Ovary (tissue), 3 donors: Measurements from ENCODE around the gene IFIT2.
"Not testable (repeated sequence)": the region's sequence is repeated elsewhere in the genome, so short reads cannot be mapped to it uniquely, and the experiment has no call there.

Experiments
- EP300 ChIP-seq: sonication (generic); formaldehyde crosslinking; IDR thresholded peaks from one replicate; pipeline ENCODE4 v1.6.1; 2017; ENCODE audit warnings: antibody characterized with exemption
- POLR2A ChIP-seq: fragments of 450-650 bp; IDR thresholded peaks from one replicate; pipeline ENCODE4 v1.6.1; 2017; ENCODE audit warnings: antibody characterized with exemption, mild to moderate bottlenecking, moderate library complexity
- TF ChIP-seq, protein P1 (sequence below), 3 donors: fragments of 450-650 bp in 2 of 3; fragments of 200-600 bp in 1 of 3; IDR thresholded peaks; one replicate each; pipeline versions ENCODE4 v1.5.1 to v1.8.0; 2016 to 2022; ENCODE audit warnings: antibody characterized with exemption in 3 of 3, mild to moderate bottlenecking in 1 of 3
- donor health status: DM: no; HTN: no; CAD: no.

DNA sequence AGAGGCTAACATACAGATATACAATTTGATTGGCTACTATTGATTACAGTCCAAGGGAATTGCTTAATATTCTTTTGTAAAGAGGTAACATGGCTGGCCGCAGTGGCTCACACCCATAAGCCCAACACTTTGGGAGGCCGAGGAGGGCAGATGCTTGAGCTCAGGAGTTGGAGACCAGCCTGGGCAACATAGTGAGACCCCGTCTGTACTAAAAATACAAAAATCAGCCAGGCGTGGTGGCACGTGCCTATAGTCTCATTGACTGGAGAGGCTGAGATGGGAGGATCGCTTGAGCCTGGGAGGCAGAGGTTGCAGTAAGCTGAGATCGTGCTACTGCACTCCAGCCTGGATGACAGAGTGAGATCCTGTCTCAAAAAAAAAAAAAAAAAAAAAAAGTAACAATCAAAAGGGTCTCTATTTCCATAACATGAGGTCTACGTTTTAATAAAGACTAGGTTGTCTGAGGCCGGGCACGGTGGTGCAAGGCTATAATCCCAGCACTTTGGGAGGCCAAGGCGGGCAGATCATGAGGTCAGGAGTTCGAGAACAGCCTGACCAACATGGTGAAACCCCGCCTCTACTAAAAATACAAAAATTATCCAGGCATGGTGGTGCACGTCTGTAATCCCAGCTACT is 29.8 kb downstream of the IFIT2 start:
- TF ChIP-seq, protein P1, sequence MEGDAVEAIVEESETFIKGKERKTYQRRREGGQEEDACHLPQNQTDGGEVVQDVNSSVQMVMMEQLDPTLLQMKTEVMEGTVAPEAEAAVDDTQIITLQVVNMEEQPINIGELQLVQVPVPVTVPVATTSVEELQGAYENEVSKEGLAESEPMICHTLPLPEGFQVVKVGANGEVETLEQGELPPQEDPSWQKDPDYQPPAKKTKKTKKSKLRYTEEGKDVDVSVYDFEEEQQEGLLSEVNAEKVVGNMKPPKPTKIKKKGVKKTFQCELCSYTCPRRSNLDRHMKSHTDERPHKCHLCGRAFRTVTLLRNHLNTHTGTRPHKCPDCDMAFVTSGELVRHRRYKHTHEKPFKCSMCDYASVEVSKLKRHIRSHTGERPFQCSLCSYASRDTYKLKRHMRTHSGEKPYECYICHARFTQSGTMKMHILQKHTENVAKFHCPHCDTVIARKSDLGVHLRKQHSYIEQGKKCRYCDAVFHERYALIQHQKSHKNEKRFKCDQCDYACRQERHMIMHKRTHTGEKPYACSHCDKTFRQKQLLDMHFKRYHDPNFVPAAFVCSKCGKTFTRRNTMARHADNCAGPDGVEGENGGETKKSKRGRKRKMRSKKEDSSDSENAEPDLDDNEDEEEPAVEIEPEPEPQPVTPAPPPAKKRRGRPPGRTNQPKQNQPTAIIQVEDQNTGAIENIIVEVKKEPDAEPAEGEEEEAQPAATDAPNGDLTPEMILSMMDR (IDR thresholded peaks at IDR 0.05), result not testable (repeated sequence)
- not testable (repeated sequence) for TF ChIP-seq POLR2A, EP300
